Measurements from ENCODE around the gene MXRA8.

The MXRA8 gene

GRCh38 chr1:1365875-1366698 lies 7.7 kb upstream of the MXRA8 start:
- DNase-seq = no peak

GRCh38 chr1:1364266-1364665 lies 5.9 kb upstream of the MXRA8 start:
- DNase-seq = peak; percentile 23

GRCh38 chr1:1361982-1362423 lies 3.6 kb upstream of the MXRA8 start:
- no peak for DNase-seq

- no peak for DNase-seq
Measured at GRCh38 chr1:1361233-1361981, 3.1 kb upstream of the MXRA8 start.

GRCh38 chr1:1360506-1361169 lies 2.3 kb upstream of the MXRA8 start:
- DNase-seq = no peak

GRCh38 chr1:1359664-1360468 lies 1.5 kb upstream of the MXRA8 start:
- DNase-seq = no peak

GRCh38 chr1:1359308-1359663 lies 931 bp upstream of the MXRA8 start:
- no peak for DNase-seq

GRCh38 chr1:1357871-1358432 lies 403 bp downstream of the MXRA8 start:
- no peak for DNase-seq

- no peak for DNase-seq
Measured at GRCh38 chr1:1356796-1357401, 1.5 kb downstream of the MXRA8 start.

GRCh38 chr1:1356166-1356795 lies 2.1 kb downstream of the MXRA8 start:
- no peak for DNase-seq

GRCh38 chr1:1355416-1355815 lies 2.9 kb downstream of the MXRA8 start:
- DNase-seq = no peak

GRCh38 chr1:1354271-1355247 lies 3.8 kb downstream of the MXRA8 start:
- no peak for DNase-seq

- DNase-seq = peak; percentile 67
Measured at GRCh38 chr1:1353389-1354151, 4.8 kb downstream of the MXRA8 start.

- no peak for DNase-seq
Measured at GRCh38 chr1:1352786-1353388, 5.5 kb downstream of the MXRA8 start.

- DNase-seq = no peak
Measured at GRCh38 chr1:1351511-1352427, 6.6 kb downstream of the MXRA8 start.

GRCh38 chr1:1349256-1350012 lies 8.9 kb downstream of the MXRA8 start, which contains the start of gene DVL1:
Gene DVL1 (minus strand): TSS chr1:1349418. CDS start chr1:1349065, 353 bp downstream.
- DNase-seq = peak; percentile 55

All from DMS153 (cell line).